ENCODE results near the gene TEKT3. TPM values are rescaled to one million over a fixed set of nuclear protein-coding genes. Genes with fewer than 3 reads are reported as not detected.

TEKT3 gene
- 0.42 and 0.55 TPM in 2 replicates for total RNA-seq
- long read RNA-seq: 0 reads

GRCh38 chr17:15341385-15341849 is at the start of gene TEKT3:
Gene TEKT3 (minus strand): TSS chr17:15341597. CDS start chr17:15331585, 10,012 bp downstream.
- DNase-seq (ENCODE audit: low read depth, low spot score): peak; percentile 76
- peaks cover 66% of the 10 kb centered on the region for H3K27me3 Mint-ChIP-seq (ENCODE audit: low read depth)

DNA sequence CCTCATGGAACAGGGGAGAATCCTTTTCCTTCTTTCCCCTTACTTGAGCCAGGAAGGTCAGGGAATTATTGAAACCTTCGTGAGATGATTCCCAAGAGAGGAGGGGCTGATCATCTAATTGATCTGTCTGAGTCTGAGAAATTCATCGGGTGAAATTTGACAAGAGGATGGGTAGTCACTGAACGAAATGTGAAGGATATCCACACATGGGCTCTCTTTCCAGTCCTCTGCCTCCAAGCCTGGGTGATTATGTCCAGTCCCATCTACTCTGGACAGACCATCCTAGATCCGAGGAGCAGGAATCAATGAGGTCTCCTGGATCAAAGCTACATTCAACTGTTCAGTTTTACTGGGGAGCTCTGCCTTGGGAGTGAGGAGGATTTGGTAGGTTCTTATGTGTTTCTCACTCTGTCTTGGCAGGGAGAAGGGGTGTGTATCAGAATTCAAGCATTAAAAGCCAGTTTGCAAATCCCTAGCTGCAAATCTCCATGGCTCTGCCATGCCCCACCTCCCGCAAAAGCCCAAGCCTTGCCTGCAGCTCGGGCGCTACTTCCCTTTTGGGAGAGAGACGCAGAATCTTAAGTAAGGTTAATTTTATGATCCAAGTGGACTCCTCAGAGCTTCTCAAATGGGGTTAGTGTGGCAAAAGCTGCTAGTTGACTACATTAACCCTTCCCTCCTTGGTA is 47.1 kb upstream of the TEKT3 start:
- TF ChIP-seq, protein P1, sequence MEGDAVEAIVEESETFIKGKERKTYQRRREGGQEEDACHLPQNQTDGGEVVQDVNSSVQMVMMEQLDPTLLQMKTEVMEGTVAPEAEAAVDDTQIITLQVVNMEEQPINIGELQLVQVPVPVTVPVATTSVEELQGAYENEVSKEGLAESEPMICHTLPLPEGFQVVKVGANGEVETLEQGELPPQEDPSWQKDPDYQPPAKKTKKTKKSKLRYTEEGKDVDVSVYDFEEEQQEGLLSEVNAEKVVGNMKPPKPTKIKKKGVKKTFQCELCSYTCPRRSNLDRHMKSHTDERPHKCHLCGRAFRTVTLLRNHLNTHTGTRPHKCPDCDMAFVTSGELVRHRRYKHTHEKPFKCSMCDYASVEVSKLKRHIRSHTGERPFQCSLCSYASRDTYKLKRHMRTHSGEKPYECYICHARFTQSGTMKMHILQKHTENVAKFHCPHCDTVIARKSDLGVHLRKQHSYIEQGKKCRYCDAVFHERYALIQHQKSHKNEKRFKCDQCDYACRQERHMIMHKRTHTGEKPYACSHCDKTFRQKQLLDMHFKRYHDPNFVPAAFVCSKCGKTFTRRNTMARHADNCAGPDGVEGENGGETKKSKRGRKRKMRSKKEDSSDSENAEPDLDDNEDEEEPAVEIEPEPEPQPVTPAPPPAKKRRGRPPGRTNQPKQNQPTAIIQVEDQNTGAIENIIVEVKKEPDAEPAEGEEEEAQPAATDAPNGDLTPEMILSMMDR (conservative IDR thresholded peaks at IDR 0.05): no peak
- peaks cover 12% of the 10 kb centered on the region for H3K9me3 Mint-ChIP-seq
- no peaks in the 10 kb centered on the region for H3K36me3 Mint-ChIP-seq (ENCODE audit: low read depth)
- no peak overlapping the region for H3K27ac Mint-ChIP-seq (ENCODE audit: unreplicated experiment)
- peaks cover 19% of the 10 kb centered on the region for H3K4me1 Mint-ChIP-seq
- H3K4me3 Mint-ChIP-seq: no peak overlapping the region
- H3K27me3 Mint-ChIP-seq (ENCODE audit: low read depth): no peaks in the 10 kb centered on the region
- no peak for DNase-seq (ENCODE audit: low read depth, low spot score)

More at GRCh38 chr17:15341385-15341849, at the start of gene TEKT3:
- Mint-ChIP-seq H3K36me3 (ENCODE audit: low read depth) (no peaks in the 10 kb centered on the region), H3K9me3 (no peaks in the 10 kb centered on the region), H3K4me1 (peaks cover 11% of the 10 kb centered on the region), H3K27ac (ENCODE audit: unreplicated experiment) (no peak within 1 kb of the TSS), H3K4me3 (peak within 1 kb of the TSS; percentile 87)
- TF ChIP-seq, protein P1 (conservative IDR thresholded peaks at IDR 0.05): no peak

DNA sequence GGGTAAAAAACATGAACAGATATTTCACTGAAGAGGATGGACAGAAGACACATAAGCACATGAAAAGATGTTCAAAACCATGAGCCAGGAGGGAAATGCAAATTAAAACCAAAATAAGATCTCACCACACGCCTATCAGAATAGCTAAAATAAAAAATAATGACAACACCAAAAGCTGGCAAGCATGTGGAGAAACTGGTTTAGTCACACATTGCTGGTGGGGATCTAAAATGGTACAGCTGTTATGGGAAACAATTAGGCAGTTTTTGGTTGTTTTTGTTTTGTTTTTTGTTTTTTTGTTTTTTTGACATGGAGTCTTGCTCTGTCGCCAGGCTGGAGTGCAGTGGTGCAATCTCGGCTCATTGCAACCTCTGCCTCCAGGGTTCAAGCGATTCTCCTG is 44.7 kb upstream of the TEKT3 start:
- TF ChIP-seq, protein P1 (conservative IDR thresholded peaks at IDR 0.05): no peak
- H3K4me1 Mint-ChIP-seq: peaks cover 19% of the 10 kb centered on the region
- H3K27ac Mint-ChIP-seq (ENCODE audit: unreplicated experiment): no peak overlapping the region
- H3K36me3 Mint-ChIP-seq (ENCODE audit: low read depth): no peaks in the 10 kb centered on the region
- H3K27me3 Mint-ChIP-seq (ENCODE audit: low read depth): no peaks in the 10 kb centered on the region
- no peak for DNase-seq (ENCODE audit: low read depth, low spot score)
- H3K9me3 Mint-ChIP-seq: peaks cover 12% of the 10 kb centered on the region
- H3K4me3 Mint-ChIP-seq: no peak overlapping the region

GRCh38 chr17:15385305-15385704 is 43.9 kb upstream of the TEKT3 start:
- Mint-ChIP-seq H3K4me1 (peaks cover 19% of the 10 kb centered on the region), H3K36me3 (ENCODE audit: low read depth) (no peaks in the 10 kb centered on the region), H3K9me3 (peaks cover 12% of the 10 kb centered on the region), H3K4me3 (no peak overlapping the region), H3K27me3 (ENCODE audit: low read depth) (no peaks in the 10 kb centered on the region), H3K27ac (ENCODE audit: unreplicated experiment) (no peak overlapping the region)
- no peak for DNase-seq (ENCODE audit: low read depth, low spot score)
- TF ChIP-seq, protein P1 (conservative IDR thresholded peaks at IDR 0.05): no peak

DNA sequence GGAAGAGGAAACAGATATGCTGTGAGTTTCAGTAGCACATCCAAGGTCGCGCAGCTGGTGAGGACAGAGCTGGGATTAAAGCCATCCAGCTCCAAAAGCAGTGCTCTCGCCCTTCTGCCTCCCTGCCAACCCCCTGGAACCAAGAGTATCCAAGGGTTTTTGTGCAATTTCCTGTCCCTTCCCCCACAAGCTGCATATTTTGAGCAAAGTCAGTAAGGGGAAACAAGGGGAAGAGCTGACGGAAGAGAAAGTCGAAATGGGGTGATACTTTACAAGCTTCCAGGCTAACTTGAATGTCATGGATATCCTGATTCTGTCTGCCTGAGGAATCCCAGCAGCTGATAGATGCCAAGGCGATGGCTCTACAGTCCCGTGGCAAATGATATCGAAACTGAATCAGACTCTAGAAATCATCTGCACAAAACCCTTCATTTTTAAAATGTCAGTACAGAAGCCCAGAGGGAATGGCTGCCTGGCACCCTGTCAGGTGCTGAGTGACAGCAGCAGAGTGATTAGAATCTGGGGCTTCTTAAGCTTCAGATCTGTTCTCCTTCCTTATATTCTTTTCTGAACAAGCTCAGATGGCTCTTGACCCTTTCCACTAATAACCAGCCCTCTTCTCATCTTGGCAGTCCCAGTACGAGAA is 42.9 kb upstream of the TEKT3 start:
- TF ChIP-seq, protein P1 (conservative IDR thresholded peaks at IDR 0.05): no peak
- H3K4me3 Mint-ChIP-seq: no peak overlapping the region
- H3K27ac Mint-ChIP-seq (ENCODE audit: unreplicated experiment): no peak overlapping the region
- DNase-seq (ENCODE audit: low read depth, low spot score): no peak
- no peaks in the 10 kb centered on the region for H3K36me3 Mint-ChIP-seq (ENCODE audit: low read depth)
- H3K4me1 Mint-ChIP-seq: peaks cover 11% of the 10 kb centered on the region
- peaks cover 12% of the 10 kb centered on the region for H3K9me3 Mint-ChIP-seq
- no peaks in the 10 kb centered on the region for H3K27me3 Mint-ChIP-seq (ENCODE audit: low read depth)
